ENCODE measurements around the gene TSN.

GRCh38 chr2:121771976-121772742 is 16.7 kb downstream of the TSN start:
- TF ChIP-seq EZH2 (IDR thresholded peaks at IDR 0.05; ENCODE audit: low read depth, unreplicated experiment) (no peak), REST (IDR thresholded peaks at IDR 0.05; ENCODE audit: unreplicated experiment) (no peak), CTCF (conservative IDR thresholded peaks at IDR 0.05; ENCODE audit: low read depth in 2 of 2) (no peak)

All from GM23338 (cell line).